ENCODE measurements around the gene CFAP97D2. TPM values are rescaled to one million over a fixed set of nuclear protein-coding genes. Genes with fewer than 3 reads are reported as not detected.

CFAP97D2 gene
- total RNA-seq, 1 experiment from 2014 or later: not detected

- DNase-seq (ENCODE audit: low spot score): no peak
Observed at GRCh38 chr13:114268344-114269280, 89.6 kb downstream of the CFAP97D2 start.

- DNase-seq (ENCODE audit: low spot score): no peak
Observed at GRCh38 chr13:114269281-114269770, 90.3 kb downstream of the CFAP97D2 start.

Small RNA genes within 50 kb of the gene (small RNA-seq; reads per million reads assigned to genes)
- not detected for gene MIR548AR

Other genes starting within 250 kb of the CFAP97D2 start
- gene C13orf46, start 205.2 kb upstream of the CFAP97D2 start, total RNA-seq (2014; rRNA removed; shearing (Covaris generic)): 0.38 and 0.60 TPM in 2 replicates
- gene RASA3, start 46.6 kb upstream of the CFAP97D2 start, total RNA-seq (2014; rRNA removed; shearing (Covaris generic)): 24.9 and 25.1 TPM in 2 replicates
- gene CDC16, start 55.6 kb downstream of the CFAP97D2 start, total RNA-seq (2014; rRNA removed; shearing (Covaris generic)): 28.6 and 31.1 TPM in 2 replicates
- gene UPF3A, start 102.3 kb downstream of the CFAP97D2 start, total RNA-seq (2014; rRNA removed; shearing (Covaris generic)): 33.5 and 41.9 TPM in 2 replicates
- 16.1 and 16.9 TPM in 2 replicates for gene CHAMP1, start 135.2 kb downstream of the CFAP97D2 start, total RNA-seq (2014; rRNA removed; shearing (Covaris generic))

All from HT-29 (cell line).